HepG2 (cell line): ENCODE measurements around the gene TMEM63C. TPM values are rescaled to one million over a fixed set of nuclear protein-coding genes. Genes with fewer than 3 reads are reported as not detected.
A peak's percentile ranks its signal among the peaks of the same experiment; 100 is the strongest.

ENCODE experiments used
- ATAD3A ChIP-seq: sonication (generic); formaldehyde crosslinking; IDR thresholded peaks from 2 replicates; pipeline ENCODE4 v1.4.0; 2020; ENCODE audit warnings: missing genetic modification reagents
- ETV5 ChIP-seq: IDR thresholded peaks from 2 replicates; pipeline ENCODE4 v1.6.1; 2018; ENCODE audit warnings: missing biosample characterization, missing genetic modification reagents, inconsistent platforms, borderline replicate concordance
- HOXA9 ChIP-seq: sonication (generic); formaldehyde crosslinking; IDR thresholded peaks from 2 replicates; pipeline ENCODE4 v1.8.1; 2022; ENCODE audit warnings: missing genetic modification reagents, mild to moderate bottlenecking, moderate library complexity, borderline replicate concordance
- IRF1 ChIP-seq: sonication (generic); formaldehyde crosslinking; IDR thresholded peaks from 2 replicates; pipeline ENCODE4 v1.4.0; 2020; ENCODE audit warnings: low read depth, mild to moderate bottlenecking, missing genetic modification reagents
- MAFG ChIP-seq: sonication (generic); formaldehyde crosslinking; IDR thresholded peaks from 2 replicates; pipeline ENCODE4 v1.5.1; 2020; ENCODE audit warnings: mild to moderate bottlenecking, missing genetic modification reagents
- MAX ChIP-seq: IDR thresholded peaks from 2 replicates; pipeline ENCODE4 v1.6.1; 2012; ENCODE audit warnings: inconsistent platforms
- MBD4 ChIP-seq: IDR thresholded peaks from 2 replicates; pipeline ENCODE4 v1.6.1; 2012; ENCODE audit warnings: low read length, inconsistent platforms, borderline replicate concordance
- MED1 ChIP-seq: sonication (generic); formaldehyde crosslinking; IDR thresholded peaks from 2 replicates; pipeline ENCODE4 v1.4.0; 2020; ENCODE audit warnings: missing genetic modification reagents
- MLLT10 ChIP-seq: sonication (generic); formaldehyde crosslinking; IDR thresholded peaks from 2 replicates; pipeline ENCODE4 v1.4.0; 2020; ENCODE audit warnings: missing genetic modification reagents
- RARA ChIP-seq: IDR thresholded peaks from 2 replicates; pipeline ENCODE4 v1.6.1; 2016; ENCODE audit warnings: missing genetic modification reagents, missing compliant biosample characterization
- RERE ChIP-seq: IDR thresholded peaks from 2 replicates; pipeline ENCODE4 v1.6.1; 2016; ENCODE audit warnings: low read depth, missing genetic modification reagents, missing compliant biosample characterization
- SAFB2 ChIP-seq: sonication (generic); formaldehyde crosslinking; IDR thresholded peaks from 2 replicates; pipeline ENCODE4 v1.5.1; 2020; ENCODE audit warnings: missing genetic modification reagents, low read depth, mild to moderate bottlenecking, borderline replicate concordance
- SOX13 ChIP-seq, 3 experiments: fragments of 450-650 bp in 1 of 3; sonication (generic) in 1 of 3; formaldehyde crosslinking in 1 of 3; IDR thresholded peaks in 2 of 3; conservative IDR thresholded peaks in 1 of 3; 2 replicates each; pipeline versions ENCODE4 v1.5.0 to v1.6.1; 2016 to 2020; ENCODE audit warnings: antibody characterized with exemption in 1 of 3, mild to moderate bottlenecking in 1 of 3, missing compliant biosample characterization in 1 of 3, missing genetic modification reagents in 1 of 3, moderate library complexity in 1 of 3
- TBX2 ChIP-seq: sonication (generic); formaldehyde crosslinking; IDR thresholded peaks from 2 replicates; pipeline ENCODE4 v1.5.0; 2020; ENCODE audit warnings: missing genetic modification reagents, mild to moderate bottlenecking, borderline replicate concordance
- TCF7 ChIP-seq: sonication (generic); IDR thresholded peaks from 2 replicates; pipeline ENCODE4 v1.6.1; 2016; ENCODE audit warnings: antibody characterized with exemption, low read depth
- ZNF280D ChIP-seq: sonication (generic); formaldehyde crosslinking; IDR thresholded peaks from 2 replicates; pipeline ENCODE4 v1.5.1; 2020; ENCODE audit warnings: mild to moderate bottlenecking, missing genetic modification reagents
- ZNF383 ChIP-seq: sonication (generic); formaldehyde crosslinking; IDR thresholded peaks from 2 replicates; pipeline ENCODE4 v1.4.0; 2020; ENCODE audit warnings: missing genetic modification reagents, mild to moderate bottlenecking, borderline replicate concordance
- ZNF740 ChIP-seq: sonication (generic); formaldehyde crosslinking; IDR thresholded peaks from 2 replicates; pipeline ENCODE4 v1.4.0; 2020; ENCODE audit warnings: missing genetic modification reagents
- ZNF781 ChIP-seq: sonication (generic); formaldehyde crosslinking; IDR thresholded peaks from 2 replicates; pipeline ENCODE4 v1.5.1; 2020; ENCODE audit warnings: borderline replicate concordance, mild to moderate bottlenecking, missing genetic modification reagents; ENCODE audit errors: not compliant biosample characterization
- ZNF816 ChIP-seq: sonication (generic); formaldehyde crosslinking; IDR thresholded peaks from 2 replicates; pipeline ENCODE4 v1.8.0; 2022; ENCODE audit warnings: missing genetic modification reagents, mild to moderate bottlenecking, borderline replicate concordance
- polyA plus RNA-seq, 8 experiments: library from polyadenylated mRNA; depleted of rRNA in 3 of 8; stranded (reverse) in 7 of 8; unstranded in 1 of 8; fragments of >200 nt; fragmentation: Illumina TruSeq in 4 of 8; extraction: Trizol in 4 of 8; gene quantifications; 2 replicates each; pipeline versions ENCODE4 v1.2.1 to v1.2.3, GENCODE V29; 2011 to 2016; ENCODE audit warnings: low read depth in 4 of 8, missing spikeins in 1 of 8, mixed read lengths in 1 of 8; ENCODE audit not compliant: insufficient read depth in 1 of 8
- total RNA-seq, 5 experiments: library from RNA; depleted of rRNA; stranded (reverse); fragments of >200 nt; fragmentation: Illumina TruSeq; extraction: Trizol; gene quantifications; 2 replicates each; pipeline ENCODE4 v1.2.3, GENCODE V29; 2016; ENCODE audit warnings: low read depth in 1 of 5

Gene TMEM63C
- total and polyA plus RNA-seq, 2 of the 13 experiments (the other 11 are each of a cell fraction or from before 2014, with no cell fraction given), result 0.17 to 0.27 TPM

GRCh38 chr14:77302926-77303325 lies 121.3 kb downstream of the TMEM63C start (continued):
- TF ChIP-seq RERE (CRISPR knock-in tag) (no peak), ZNF740 (CRISPR knock-in tag) (no peak), MLLT10 (CRISPR knock-in tag) (no peak), SAFB2 (CRISPR knock-in tag) (no peak), ZNF816 (CRISPR knock-in tag) (no peak), ZNF383 (CRISPR knock-in tag) (no peak), MAX (no peak), MAFG (CRISPR knock-in tag) (no peak), MBD4 (no peak), ETV5 (no peak), IRF1 (no peak), ZNF280D (CRISPR knock-in tag) (no peak), ATAD3A (CRISPR knock-in tag) (no peak), ZNF781 (CRISPR knock-in tag) (no peak), MED1 (CRISPR knock-in tag) (peak; percentile 33; the same call in 1 of the 2 replicates), RARA (CRISPR knock-in tag) (peak; percentile 61; the same call in 1 of the 2 replicates), SOX13 (IDR thresholded peaks at IDR 0.05) (no peak), SOX13 (CRISPR knock-in tag; conservative IDR thresholded peaks at IDR 0.05 in 1 of 2, IDR thresholded peaks at IDR 0.05 in 1 of 2) (peak in 1 of 2 experiments; percentile 31; a peak in 1 of 4 replicates), TCF7 (peak; percentile 73; the same call in 1 of the 2 replicates), TBX2 (peak; percentile 42; the same call in 1 of the 2 replicates), HOXA9 (CRISPR knock-in tag) (no peak)
